HG03196 (cell line): ENCODE results near the gene MAPK12.
"Not testable (repeated sequence)": the region's sequence is repeated elsewhere in the genome, so short reads cannot be mapped to it uniquely, and the experiment has no call there.

Experiments used
- ATAC-seq: cut with Tn5 transposase; IDR thresholded peaks from one replicate; pipeline ENCODE4 v1.9.1; 2021; ENCODE audit not compliant: unreplicated experiment

Gene MAPK12

DNA sequence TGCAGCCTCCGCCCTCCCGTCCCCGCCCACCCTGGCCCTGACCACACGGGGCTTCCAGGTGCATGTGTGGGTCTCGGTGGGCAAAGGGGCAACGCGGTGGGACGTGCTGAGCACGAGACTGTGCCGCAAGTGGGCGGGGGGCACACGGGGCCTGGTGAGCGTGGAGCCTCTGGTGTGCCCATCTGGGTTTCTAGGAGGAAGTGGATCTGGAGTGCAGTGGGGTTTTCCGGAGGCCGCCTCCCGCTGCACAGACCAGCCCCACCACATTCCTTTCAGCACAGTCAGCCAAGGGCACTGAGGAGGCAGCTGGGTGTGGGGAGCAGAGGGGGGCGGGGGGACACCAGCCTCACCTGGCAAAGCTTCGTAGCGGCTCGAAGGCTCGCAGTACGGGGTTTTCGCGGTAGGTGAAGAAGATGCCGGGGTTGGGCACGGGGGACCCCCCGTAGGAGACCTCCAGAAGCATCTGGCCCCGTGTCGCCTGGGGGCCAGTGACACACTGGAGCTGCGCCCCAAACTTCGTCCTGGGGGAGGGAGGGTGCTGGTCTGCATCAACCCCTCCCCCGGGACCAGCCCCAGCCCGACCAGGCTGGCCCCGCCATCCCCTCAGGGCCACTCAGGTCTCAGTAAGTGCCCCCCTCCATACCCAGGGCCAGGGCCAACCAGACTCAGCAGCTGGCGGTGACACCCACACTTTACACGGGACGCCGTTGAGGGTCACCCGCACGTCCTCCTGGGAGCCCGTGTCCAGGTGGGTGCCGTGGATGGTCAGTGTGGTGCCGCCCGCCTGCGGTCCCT lies 21.1 kb upstream of the MAPK12 start:
- ATAC-seq: no peak

GRCh38 chr22:50281957-50282356 lies 20.5 kb upstream of the MAPK12 start:
- no peak for ATAC-seq

- no peak for ATAC-seq
Observed at GRCh38 chr22:50281384-50281760, 19.9 kb upstream of the MAPK12 start.

GRCh38 chr22:50280708-50281383 lies 19.4 kb upstream of the MAPK12 start:
- ATAC-seq: no peak

- ATAC-seq: no peak
Observed at GRCh38 chr22:50280022-50280707, 18.7 kb upstream of the MAPK12 start.

DNA sequence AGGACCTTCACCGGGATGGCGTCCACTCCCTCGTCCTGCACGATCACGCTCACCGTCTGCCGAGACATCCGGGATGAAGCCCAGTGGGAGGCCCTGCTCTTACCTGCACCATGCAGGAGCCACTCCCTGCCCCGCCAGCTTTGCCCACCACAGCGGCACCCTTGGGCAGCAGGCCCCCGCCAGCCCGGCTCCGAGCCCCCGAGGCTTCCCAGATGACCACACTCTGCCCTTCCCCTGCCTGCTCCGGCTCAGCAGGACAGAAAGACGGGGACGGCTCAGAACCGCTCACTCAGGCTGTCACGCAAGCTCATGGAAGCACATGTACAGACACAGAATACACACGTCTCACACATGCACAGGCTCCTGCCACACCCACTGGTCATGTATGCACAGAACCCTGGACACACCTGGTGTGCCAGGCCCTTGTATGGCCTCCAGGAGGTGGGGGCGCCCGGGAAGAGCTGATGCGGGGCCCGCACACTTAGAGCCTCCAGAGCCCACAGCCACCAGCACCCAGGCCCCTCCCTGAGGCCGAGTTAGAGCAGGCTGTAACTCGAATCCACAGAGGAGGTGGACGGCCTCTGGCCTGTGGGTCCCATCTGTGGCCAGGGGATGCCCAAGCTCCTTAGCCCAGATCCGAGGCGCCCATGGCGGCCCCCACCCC lies 17.6 kb upstream of the MAPK12 start:
- no peak for ATAC-seq

DNA sequence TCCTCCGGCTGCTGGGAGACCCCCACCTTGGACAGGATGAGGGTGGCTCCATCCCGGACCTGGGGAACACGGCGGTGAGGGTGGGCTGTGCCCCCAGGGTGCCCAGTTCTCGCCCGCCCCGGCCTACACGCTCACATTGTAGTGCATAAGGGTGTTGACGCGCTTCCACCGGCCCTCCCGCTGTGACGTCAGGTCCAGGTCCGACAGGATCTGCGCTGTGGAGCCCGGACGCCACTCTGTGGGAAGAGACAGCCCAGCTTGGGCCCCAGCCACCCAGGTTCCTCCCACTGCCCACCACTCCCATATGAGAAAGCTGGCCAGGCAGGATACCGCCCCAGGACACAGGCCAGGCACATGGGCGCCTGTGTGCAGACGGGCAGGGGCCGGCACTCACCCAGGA lies 17.0 kb upstream of the MAPK12 start:
- ATAC-seq: no peak

DNA sequence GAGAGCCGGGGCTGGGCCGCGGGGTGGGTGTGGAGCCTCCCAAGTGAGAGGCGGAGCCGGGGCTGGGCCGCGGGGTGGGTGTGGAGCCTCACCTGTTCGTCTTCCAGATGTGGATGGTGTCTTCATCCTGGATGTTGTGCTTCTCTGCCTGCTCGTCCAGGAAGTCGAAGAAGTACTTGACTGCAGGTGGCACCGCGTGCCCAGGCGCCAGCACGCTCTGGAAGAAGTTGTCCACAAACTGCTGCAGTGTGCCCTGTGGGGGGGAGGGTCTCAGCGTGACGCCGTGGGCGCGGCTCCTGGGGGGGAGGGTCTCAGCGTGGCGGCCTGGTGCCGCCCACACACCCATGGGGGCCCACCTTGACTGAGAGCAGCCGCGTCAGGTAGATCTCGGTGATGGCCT lies 16.3 kb upstream of the MAPK12 start:
- no peak for ATAC-seq

DNA sequence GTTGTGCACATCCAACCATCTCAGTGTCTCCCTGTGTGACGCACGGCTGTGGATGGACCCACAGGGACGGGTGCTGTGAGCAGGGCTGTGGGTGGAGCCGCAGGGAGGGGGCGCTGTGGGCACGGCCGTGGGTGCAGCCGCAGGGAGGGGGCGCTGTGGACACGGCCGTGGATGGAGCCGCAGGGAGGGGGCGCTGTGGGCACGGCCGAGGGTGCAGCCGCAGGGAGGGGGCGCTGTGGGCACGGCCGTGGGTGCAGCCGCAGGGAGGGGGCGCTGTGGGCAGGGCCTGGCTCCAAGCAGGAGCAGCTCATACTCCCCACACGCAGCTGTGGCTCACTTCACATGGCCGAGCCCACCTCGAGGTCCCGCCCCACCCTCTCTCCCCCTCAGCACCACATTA lies 14.7 kb upstream of the MAPK12 start:
- ATAC-seq: no peak

DNA sequence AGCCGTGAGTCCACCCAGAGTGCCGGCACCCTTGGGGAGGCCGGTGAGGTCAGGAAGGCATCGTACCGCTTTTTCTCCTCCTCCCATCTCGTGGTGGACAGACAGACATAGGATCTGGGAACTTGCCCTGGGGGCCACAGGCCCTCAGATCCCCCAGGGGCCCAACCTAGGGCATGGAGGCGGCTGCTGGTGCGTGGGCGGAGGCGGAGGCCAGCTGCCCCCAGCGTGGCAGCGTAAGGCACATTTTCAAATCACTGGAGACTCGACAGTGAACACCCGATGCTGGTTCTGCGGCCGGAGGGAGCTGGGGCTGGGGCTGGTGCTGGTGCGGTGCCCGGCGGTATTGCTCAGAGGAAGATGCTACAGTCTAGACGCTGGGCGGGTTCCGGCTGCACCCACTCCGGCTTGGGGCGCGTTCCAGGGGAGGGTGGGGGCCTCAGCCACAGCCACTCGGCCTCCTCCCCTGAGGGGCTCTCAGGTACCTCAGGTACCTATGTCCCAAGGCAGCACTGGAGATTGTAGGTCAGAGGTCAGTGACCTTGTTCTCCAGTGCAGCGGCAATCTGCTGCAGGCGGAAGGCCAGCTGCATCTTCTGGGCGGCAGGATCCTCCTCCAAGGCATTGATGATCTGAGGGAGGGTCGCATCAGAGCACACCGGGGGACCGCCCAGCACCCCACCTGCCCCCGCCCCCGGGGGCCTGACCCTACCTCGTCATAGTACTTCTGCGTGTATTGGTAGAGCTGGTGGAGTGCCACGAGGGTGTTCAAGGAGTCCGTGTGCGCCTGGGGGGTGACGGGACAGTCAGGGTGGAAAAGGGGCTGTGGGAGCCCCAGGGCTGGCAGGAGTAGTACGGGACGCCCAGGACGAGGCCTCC lies 13.9 kb upstream of the MAPK12 start:
- no peak for ATAC-seq

- no peak for ATAC-seq
Observed at GRCh38 chr22:50274771-50275170, 13.3 kb upstream of the MAPK12 start.

GRCh38 chr22:50274311-50274710 lies 12.8 kb upstream of the MAPK12 start:
- ATAC-seq: no peak

- ATAC-seq: not testable (repeated sequence)
Observed at GRCh38 chr22:50273781-50274180, 12.3 kb upstream of the MAPK12 start.

DNA sequence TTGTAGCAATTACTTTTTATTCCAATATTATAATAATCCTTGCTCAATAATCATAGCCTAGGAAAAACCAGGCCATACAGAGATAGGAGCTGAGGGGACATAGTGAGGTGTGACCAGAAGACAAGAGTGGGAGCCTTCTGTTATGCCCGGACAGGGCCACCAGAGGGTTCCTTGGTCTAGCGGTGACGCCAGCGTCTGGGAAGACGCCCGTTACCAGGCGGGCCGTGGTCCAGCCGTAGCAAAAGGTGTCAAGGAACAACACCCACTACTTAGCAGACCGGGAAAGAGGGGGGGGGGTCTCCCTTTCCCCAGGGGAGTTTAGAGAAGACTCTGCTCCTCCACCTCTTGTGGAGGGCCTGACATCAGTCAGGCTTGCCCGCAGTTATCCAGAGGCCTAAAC lies 11.9 kb upstream of the MAPK12 start:
- not testable (repeated sequence) for ATAC-seq

GRCh38 chr22:50272044-50272802 lies 10.7 kb upstream of the MAPK12 start:
- no peak for ATAC-seq

DNA sequence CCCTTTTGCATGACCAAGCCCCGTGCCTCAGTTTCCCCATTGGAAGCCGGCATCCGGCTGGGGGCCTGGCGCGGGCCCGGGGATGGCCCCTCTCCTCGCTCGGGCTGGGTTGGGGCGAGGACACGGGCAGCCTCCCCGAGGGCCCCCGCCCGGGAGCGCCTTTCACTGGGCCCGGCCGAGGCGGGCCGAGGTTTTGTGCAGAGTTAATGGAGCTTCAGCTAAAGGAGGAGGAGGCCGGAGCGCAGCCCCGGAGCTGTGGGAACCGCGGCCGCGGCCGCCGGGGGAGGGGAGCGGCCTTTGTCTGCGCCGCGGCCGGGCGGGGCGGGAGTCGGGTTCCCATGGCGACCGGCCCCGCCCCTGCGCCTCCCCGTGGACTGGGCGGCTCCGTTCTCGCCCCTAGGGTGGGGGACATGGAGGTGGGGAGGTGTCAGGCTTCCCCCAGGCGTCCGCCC lies 10.1 kb upstream of the MAPK12 start:
- ATAC-seq: no peak

- no peak for ATAC-seq
Observed at GRCh38 chr22:50270666-50271394, 9.3 kb upstream of the MAPK12 start.

GRCh38 chr22:50269970-50270665 lies 8.6 kb upstream of the MAPK12 start, which contains the start of gene MAPK11:
Gene MAPK11 (minus strand): TSS chr22:50270380. CDS start chr22:50270292, 88 bp downstream.
- ATAC-seq: peak; percentile 29
